ENCODE data around the gene GREM1. TPM values are rescaled to one million over a fixed set of nuclear protein-coding genes. Genes with fewer than 3 reads are reported as not detected.

GREM1 gene
- total RNA-seq = 10 to 100 TPM in 2 of 4 donors, 1 to 10 TPM in 1, under 1 TPM in 1; 0.79 to 77.3 (median 15.8) TPM

GRCh38 chr15:32717426-32718226 lies at the start of gene GREM1:
TSS of gene GREM1 (plus strand) at chr15:32718004. CDS start at chr15:32730691, 12,687 bp downstream.
- no peak for ATAC-seq (ENCODE audit: low FRiP score)

GRCh38 chr15:32668942-32669341 lies 48.9 kb upstream of the GREM1 start:
- DNase-seq (ENCODE audit: low spot score) (no peak), ATAC-seq (ENCODE audit: low FRiP score) (no peak)
- TF ChIP-seq CTCF (IDR thresholded peaks at IDR 0.05) = no peak

More at GRCh38 chr15:32717426-32718226, at the start of gene GREM1:
- TF ChIP-seq CTCF (IDR thresholded peaks at IDR 0.05) = no peak
- DNase-seq (ENCODE audit: low spot score) = no peak

- no peak for DNase-seq (ENCODE audit: low spot score)
- ATAC-seq (ENCODE audit: low FRiP score) = no peak
- TF ChIP-seq CTCF (IDR thresholded peaks at IDR 0.05) = no peak
Observed at GRCh38 chr15:32669896-32670611, 47.8 kb upstream of the GREM1 start.

- ATAC-seq (ENCODE audit: low FRiP score) (no peak), DNase-seq (ENCODE audit: low spot score) (no peak)
- no peak for TF ChIP-seq CTCF (IDR thresholded peaks at IDR 0.05)
Observed at GRCh38 chr15:32670623-32671022, 47.2 kb upstream of the GREM1 start.

- ATAC-seq (ENCODE audit: low FRiP score) (no peak), DNase-seq (ENCODE audit: low spot score) (no peak)
- TF ChIP-seq CTCF (IDR thresholded peaks at IDR 0.05) = no peak
Observed at GRCh38 chr15:32671339-32672325, 46.2 kb upstream of the GREM1 start.

GRCh38 chr15:32674681-32675080 lies 43.1 kb upstream of the GREM1 start:
- no peak for DNase-seq (ENCODE audit: low spot score)
- no peak for ATAC-seq (ENCODE audit: low FRiP score)
- TF ChIP-seq CTCF (IDR thresholded peaks at IDR 0.05) = no peak

Data from omental fat pad (tissue), 4 donors.